Keratinocyte (primary cell): Measurements from ENCODE around the gene ERCC1.

ENCODE experiments used
- CTCF ChIP-seq, 3 experiments: IDR thresholded peaks in 1 of 3; conservative IDR thresholded peaks in 1 of 3; optimal IDR thresholded peaks in 1 of 3; 2 replicates in 2 of 3; 3 replicates in 1 of 3; pipeline versions ENCODE3 to v1.5.1; 2011; ENCODE audit warnings: low read length in 3 of 3, mild to moderate bottlenecking in 3 of 3, moderate library complexity in 2 of 3, control low read depth in 1 of 3, inconsistent platforms in 1 of 3; ENCODE audit not compliant: insufficient read depth in 2 of 3; ENCODE audit errors: extremely low read depth in 1 of 3
- EZH2 ChIP-seq: IDR thresholded peaks from one replicate; pipeline ENCODE4 v1.6.1; 2012; ENCODE audit warnings: inconsistent platforms, mild to moderate bottlenecking, low read length, moderate library complexity

GRCh38 chr19:45471111-45471930 lies 47.6 kb upstream of the ERCC1 start:
- no peak for TF ChIP-seq CTCF (optimal IDR thresholded peaks at IDR 0.05 in 1 of 3, IDR thresholded peaks at IDR 0.05 in 1 of 3, conservative IDR thresholded peaks at IDR 0.05 in 1 of 3; ENCODE audit: extremely low read depth in 1 of 3, insufficient read depth in 2 of 3, low read length in 3 of 3)
- TF ChIP-seq EZH2, result no peak
